Uterus (tissue), 4 donors: ENCODE measurements around the gene MOV10L1. TPM values are rescaled to one million over a fixed set of nuclear protein-coding genes. Genes with fewer than 3 reads are reported as not detected.
A peak's percentile ranks its signal among the peaks of the same experiment; 100 is the strongest.

Experiments
- DNase-seq, 2 donors: peaks; one replicate each; pipeline ENCODE4 v3.0.0-alpha.2; 2019 to 2020
- H3K27ac ChIP-seq, 2 donors: fragments of 200-600 bp; sonication (generic); 1 replicate in 1 of 2; 2 replicates in 1 of 2; pipeline ENCODE4 v1.5.1; 2016 to 2018
- H3K27me3 ChIP-seq, 2 donors: fragments of 200-600 bp; sonication (generic); one replicate each; pipeline ENCODE4 v1.5.1; 2018 to 2019; ENCODE audit warnings: control low read depth in 1 of 2
- H3K36me3 ChIP-seq, 2 donors: fragments of 200-600 bp; sonication (generic); one replicate each; pipeline ENCODE4 v1.5.1; 2019; ENCODE audit warnings: control low read depth in 1 of 2
- H3K4me1 ChIP-seq, 2 donors: fragments of 200-600 bp; sonication (generic); one replicate each; pipeline ENCODE4 v1.5.1; 2018 to 2019; ENCODE audit warnings: control low read depth in 1 of 2
- H3K4me3 ChIP-seq, 2 donors: fragments of 200-600 bp; sonication (generic); 1 replicate in 1 of 2; 2 replicates in 1 of 2; pipeline ENCODE4 v1.5.1; 2018 to 2019; ENCODE audit warnings: mild to moderate bottlenecking in 1 of 2
- H3K9me3 ChIP-seq, 2 donors: fragments of 200-600 bp; sonication (generic); one replicate each; pipeline ENCODE4 v1.5.1; 2019; ENCODE audit warnings: control low read depth in 1 of 2
- CTCF ChIP-seq, 4 experiments: fragments of 200-600 bp in 2 of 4; fragments of 450-650 bp in 2 of 4; sonication (generic) in 2 of 4; IDR thresholded peaks; one replicate each; pipeline ENCODE4 v1.5.1; 2016 to 2019; ENCODE audit warnings: antibody characterized with exemption in 4 of 4, mild to moderate bottlenecking in 2 of 4, moderate library complexity in 1 of 4
- POLR2A ChIP-seq, 2 donors: fragments of 450-650 bp; IDR thresholded peaks; one replicate each; pipeline ENCODE4 v1.6.1; 2016; ENCODE audit warnings: antibody characterized with exemption in 2 of 2, mild to moderate bottlenecking in 1 of 2, moderate library complexity in 1 of 2
- intact Hi-C: fragments of 100-400 bp; cut with DNase I; formaldehyde crosslinking; loops from one replicate; pipeline ENCODE4 v1.15.1; 2023; ENCODE audit warnings: low total_unique reads
- total RNA-seq, 4 donors: library from RNA; depleted of rRNA in 3 of 4; stranded (reverse); fragments of >200 nt in 3 of 4; gene quantifications; one replicate each; pipeline versions ENCODE4 v1.1.0 to v1.2.4, GENCODE V29; 2014 to 2023
- donor health status: DM: yes; HTN: yes; CAD: no.

MOV10L1 gene
- total RNA-seq, 4 donors from 2014 or later: 1.8 to 3.4 TPM; not detected in 2

DNA sequence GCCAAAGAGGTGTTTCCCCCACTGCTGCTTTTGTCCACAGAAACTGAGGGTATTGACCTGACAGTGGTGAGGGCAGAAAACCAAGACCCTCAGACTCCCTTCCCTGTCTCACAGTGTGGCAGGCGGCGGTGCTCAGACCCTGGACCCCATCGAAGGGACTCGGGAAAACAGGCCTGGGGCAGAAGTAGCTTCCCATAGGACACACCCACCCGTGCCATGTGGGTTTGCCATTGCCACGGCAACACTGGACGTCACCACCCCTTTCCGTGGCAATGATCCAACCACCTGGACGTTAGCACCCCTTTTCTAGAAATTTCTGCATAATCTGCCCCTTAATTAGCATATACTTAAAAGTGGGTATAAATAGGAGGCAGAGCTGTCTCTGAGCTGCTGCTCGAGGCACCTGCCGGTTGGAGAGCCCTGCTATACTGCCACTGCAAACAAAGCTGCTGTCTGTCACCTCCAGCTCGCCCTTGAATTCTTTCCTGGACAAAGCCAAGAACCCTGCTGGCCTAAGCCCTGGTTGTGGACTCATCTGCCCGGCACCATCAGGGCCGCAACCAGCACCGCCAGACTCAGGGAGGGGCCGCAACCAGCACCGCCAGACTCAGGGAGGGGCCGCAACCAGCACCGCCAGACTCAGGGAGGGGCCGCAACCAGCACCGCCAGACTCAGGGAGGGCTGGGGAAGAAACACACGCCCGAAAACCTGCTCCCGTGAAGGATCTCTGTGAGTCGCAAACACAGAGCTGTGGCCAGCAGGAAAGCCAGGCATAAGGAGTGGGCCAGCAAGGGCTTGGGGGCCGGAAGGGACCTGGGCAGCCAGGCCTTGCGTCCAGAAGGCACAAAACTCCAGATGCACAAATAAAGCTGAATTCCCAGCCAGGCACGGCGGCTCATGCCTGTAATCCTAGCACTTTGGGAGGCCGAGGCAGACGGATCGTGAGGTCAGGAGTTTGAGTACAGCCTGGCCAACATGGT, 15.0 kb upstream of the MOV10L1 start:
- TF ChIP-seq POLR2A (IDR thresholded peaks at IDR 0.05) (no peak), CTCF (IDR thresholded peaks at IDR 0.05) (no peak)
- intact Hi-C loops: no loop called here
- Histone ChIP-seq H3K27ac (no peak overlapping the region), H3K36me3 (no peaks in the 10 kb centered on the region), H3K4me3 (no peak overlapping the region), H3K27me3 (no peaks in the 10 kb centered on the region), H3K4me1 (no peaks in the 10 kb centered on the region), H3K9me3 (no peaks in the 10 kb centered on the region)
- DNase-seq: no peak

DNA sequence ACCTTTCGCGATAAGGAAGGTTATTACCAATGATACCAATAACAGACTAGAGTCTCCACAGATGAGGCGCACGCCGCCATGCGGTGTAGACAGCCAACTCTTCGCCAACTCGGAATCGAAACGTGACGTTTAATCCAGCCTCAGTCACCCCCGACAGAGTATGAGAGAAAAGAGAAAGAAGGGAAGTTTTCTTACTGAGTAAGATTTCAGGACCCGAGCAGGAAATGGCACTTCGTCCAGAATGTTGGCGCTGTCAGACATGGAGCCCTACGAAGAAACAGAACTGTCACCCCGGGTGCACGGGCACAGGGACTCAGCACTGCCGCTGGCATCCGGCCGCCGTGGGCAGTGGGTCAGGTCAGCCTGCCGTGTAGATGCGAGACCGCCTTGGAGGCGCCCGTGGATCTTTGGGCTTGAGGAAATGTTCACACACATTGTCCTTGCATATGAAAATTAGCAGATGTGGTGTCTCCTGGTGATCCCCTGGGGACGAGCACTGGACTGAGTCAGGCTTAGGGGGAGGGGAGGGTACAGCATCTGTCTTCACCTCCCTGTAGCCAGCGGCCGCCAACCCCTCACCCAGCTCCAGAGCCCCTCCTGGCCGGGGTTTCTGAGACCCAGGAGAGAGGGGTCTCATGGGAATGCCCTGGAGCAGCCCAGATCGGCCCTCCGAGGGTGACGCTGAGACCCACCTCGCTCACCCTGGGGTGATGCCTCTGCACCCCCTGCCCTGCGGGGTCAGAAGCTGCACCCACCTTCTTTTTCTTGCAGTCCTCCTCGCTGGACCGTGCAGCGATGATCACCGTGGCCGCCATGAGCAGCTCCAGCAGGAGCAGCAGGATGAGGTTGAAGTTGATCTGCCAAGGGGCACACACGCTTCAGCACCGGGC, 12.9 kb upstream of the MOV10L1 start:
- H3K9me3 ChIP-seq: no peaks in the 10 kb centered on the region
- H3K27me3 ChIP-seq: no peaks in the 10 kb centered on the region
- DNase-seq: no peak
- no peak overlapping the region for H3K27ac ChIP-seq
- no peaks in the 10 kb centered on the region for H3K36me3 ChIP-seq
- intact Hi-C loops: no loop called here
- H3K4me3 ChIP-seq: no peak overlapping the region
- H3K4me1 ChIP-seq: no peaks in the 10 kb centered on the region
- TF ChIP-seq CTCF (IDR thresholded peaks at IDR 0.05) (no peak), POLR2A (IDR thresholded peaks at IDR 0.05) (no peak)

- TF ChIP-seq POLR2A (IDR thresholded peaks at IDR 0.05) (no peak), CTCF (IDR thresholded peaks at IDR 0.05) (no peak)
- no peaks in the 10 kb centered on the region for H3K4me1 ChIP-seq
- peak overlapping the region; percentile 76 to 77 for H3K27ac ChIP-seq
- no peaks in the 10 kb centered on the region for H3K9me3 ChIP-seq
- no peaks in the 10 kb centered on the region for H3K36me3 ChIP-seq
- no peak overlapping the region for H3K4me3 ChIP-seq
- H3K27me3 ChIP-seq: no peaks in the 10 kb centered on the region
- intact Hi-C loops: no loop called here
- no peak for DNase-seq
Observed at GRCh38 chr22:50078246-50078645, 11.6 kb upstream of the MOV10L1 start.

DNA sequence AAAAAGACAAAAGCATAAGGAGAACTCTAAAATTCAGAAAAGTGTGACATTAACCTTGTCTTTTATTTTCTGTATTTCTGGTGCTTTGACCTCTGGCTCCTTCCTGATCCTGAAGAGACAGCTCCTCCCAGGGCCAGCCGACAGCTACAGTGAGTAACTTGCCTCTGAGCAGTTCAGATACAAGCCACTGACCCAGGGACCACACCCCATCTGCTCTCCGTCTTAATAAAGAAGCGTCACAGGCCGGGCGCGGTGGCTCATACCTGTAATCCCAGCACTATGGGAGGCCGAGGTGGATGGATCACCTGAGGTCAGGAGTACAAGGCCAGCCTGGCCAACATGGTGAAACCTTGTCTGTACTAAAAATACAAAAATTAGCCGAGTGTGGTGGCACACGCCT, 11.0 kb upstream of the MOV10L1 start:
- intact Hi-C loops: no loop called here

More for the DNA sequence above, 11.0 kb upstream of the MOV10L1 start:
- H3K4me3 ChIP-seq: no peak overlapping the region
- TF ChIP-seq CTCF (IDR thresholded peaks at IDR 0.05) (no peak), POLR2A (IDR thresholded peaks at IDR 0.05) (no peak)
- peak overlapping the region; percentile 76 to 77 for H3K27ac ChIP-seq
- H3K27me3 ChIP-seq: no peaks in the 10 kb centered on the region
- no peaks in the 10 kb centered on the region for H3K36me3 ChIP-seq
- H3K4me1 ChIP-seq: no peaks in the 10 kb centered on the region
- no peaks in the 10 kb centered on the region for H3K9me3 ChIP-seq
- DNase-seq: no peak
